Common myeloid progenitor, CD34-positive (primary cell): Measurements from ENCODE around the gene PALD1.

Experiments used
- CTCF ChIA-PET: fragments of 350-600 bp; sonication (Branson Sonifier 250); formaldehyde crosslinking; loops from one replicate; lab custom pipeline; 2021; ENCODE audit warnings: antibody characterized with exemption; lab: Charles Lee
- POLR2A ChIA-PET: fragments of 350-600 bp; sonication (Branson Sonifier 250); formaldehyde crosslinking; loops from one replicate; lab custom pipeline; 2021; ENCODE audit warnings: antibody characterized with exemption; lab: Charles Lee
- DNase-seq, 3 donors: peaks; one replicate each; pipeline versions ENCODE4 v3.0.0 to v3.0.0-alpha.2; 2013
- H3K27ac ChIP-seq, 2 experiments: 1 replicate in 1 of 2; 2 replicates in 1 of 2; pipeline ENCODE4 v1.7.0; 2013; ENCODE audit warnings: inconsistent platforms in 2 of 2, low read length in 2 of 2, mild to moderate bottlenecking in 2 of 2, low read depth in 1 of 2, moderate library complexity in 1 of 2; ENCODE audit not compliant: severe bottlenecking in 2 of 2, insufficient read depth in 1 of 2, poor library complexity in 1 of 2
- H3K27me3 ChIP-seq, 5 experiments: replicated peaks in 2 of 5; 1 replicate in 3 of 5; 2 replicates in 2 of 5; pipeline versions ENCODE4 v1.6.1 to v1.7.0; 2013; ENCODE audit warnings: low read length in 4 of 5, mild to moderate bottlenecking in 2 of 5, moderate library complexity in 2 of 5, inconsistent platforms in 1 of 5; ENCODE audit not compliant: insufficient read depth in 5 of 5, control insufficient read depth in 4 of 5
- H3K36me3 ChIP-seq, 4 experiments: 1 replicate in 2 of 4; 2 replicates in 2 of 4; pipeline versions ENCODE4 v1.6.1 to v1.7.0; 2013; ENCODE audit warnings: low read length in 3 of 4, control low read depth in 1 of 4, mild to moderate bottlenecking in 1 of 4; ENCODE audit not compliant: control insufficient read depth in 4 of 4, insufficient read depth in 4 of 4
- H3K4me1 ChIP-seq, 4 experiments: 1 replicate in 3 of 4; 2 replicates in 1 of 4; pipeline versions ENCODE4 v1.6.1 to v1.7.1; 2013; ENCODE audit warnings: low read length in 3 of 4, mild to moderate bottlenecking in 3 of 4, control low read depth in 1 of 4, inconsistent platforms in 1 of 4, moderate library complexity in 1 of 4; ENCODE audit not compliant: control insufficient read depth in 4 of 4, insufficient read depth in 4 of 4; ENCODE audit errors: control extremely low read depth in 1 of 4
- H3K4me3 ChIP-seq, 7 experiments: 1 replicate in 4 of 7; 2 replicates in 3 of 7; pipeline versions ENCODE4 v1.5.1 to v1.7.0; 2013; ENCODE audit warnings: mild to moderate bottlenecking in 7 of 7, low read length in 6 of 7, moderate library complexity in 6 of 7, inconsistent platforms in 2 of 7, low read depth in 2 of 7, control low read depth in 1 of 7; ENCODE audit not compliant: insufficient read depth in 4 of 7, control insufficient read depth in 1 of 7; ENCODE audit errors: extremely low read depth in 1 of 7
- H3K9me3 ChIP-seq, 5 experiments: 1 replicate in 4 of 5; 2 replicates in 1 of 5; pipeline versions ENCODE4 v1.6.1 to v1.7.1; 2013; ENCODE audit warnings: low read length in 4 of 5, mild to moderate bottlenecking in 2 of 5, inconsistent platforms in 1 of 5, low read depth in 1 of 5, moderate library complexity in 1 of 5; ENCODE audit not compliant: control insufficient read depth in 4 of 5, insufficient read depth in 2 of 5; ENCODE audit errors: control extremely low read depth in 1 of 5
- WGBS: methylation state at CpG from one replicate; pipeline ENCODE4 v1.1.5; 2013; ENCODE audit not compliant: insufficient coverage; 5-methylcytosine and 5-hydroxymethylcytosine counted together

Gene PALD1

DNA sequence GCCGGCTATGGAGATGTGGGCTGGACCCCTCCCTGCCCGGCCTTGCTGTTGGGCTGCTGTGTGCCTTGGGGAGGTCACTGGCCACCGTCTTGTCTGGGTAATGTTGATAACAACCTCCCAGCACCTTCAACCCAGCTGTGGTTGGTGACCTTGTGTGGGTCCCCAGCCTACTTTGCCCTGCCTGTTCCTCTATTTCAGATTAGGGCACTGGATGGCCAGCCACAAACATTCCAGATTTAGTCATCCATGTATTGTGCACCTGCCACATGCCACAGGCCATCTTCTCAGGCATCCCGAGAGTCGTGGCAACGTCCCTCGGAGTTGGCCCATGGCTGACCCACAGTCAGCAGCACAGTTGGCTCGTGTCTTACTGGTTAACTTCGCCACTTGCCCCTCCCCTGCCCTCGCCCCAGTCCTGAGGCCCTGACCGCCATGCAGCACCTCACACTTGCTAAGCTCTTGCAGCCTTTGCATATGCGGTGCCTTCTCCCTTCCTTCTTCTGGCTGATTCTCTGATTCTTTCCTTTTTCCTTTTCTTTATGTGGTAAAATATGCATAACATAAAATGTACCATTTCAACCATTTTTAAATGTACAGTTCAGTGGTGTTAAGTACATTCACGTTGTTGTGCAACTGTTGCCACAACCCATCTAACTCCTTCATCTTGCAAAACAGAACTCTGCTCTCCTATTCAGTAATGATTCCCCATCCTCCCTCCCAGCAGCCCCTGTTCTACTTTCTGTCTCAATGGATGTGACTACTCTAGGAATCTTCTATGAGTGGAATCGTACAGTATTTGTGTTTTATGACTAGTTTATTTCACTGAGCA, 63.4 kb downstream of the PALD1 start:
- Histone ChIP-seq H3K27me3 (no peaks in the 10 kb centered on the region), H3K4me3 (no peak overlapping the region), H3K4me1 (no peaks in the 10 kb centered on the region), H3K9me3 (no peaks in the 10 kb centered on the region), H3K36me3 (peaks cover 0 to 23% (median 3%) of the 10 kb centered on the region in 4 experiments), H3K27ac (no peak overlapping the region)
- 98% methylated on average over 10 of the region's 14 CpGs for WGBS
- DNase-seq = no peak
- CTCF ChIA-PET = interaction anchor here (1.2 to 10.5 kb wide), 10 partner anchors 12 to 320 kb away, joined by 3 to 238 read pairs (median 5); partner anchors contain the start of genes PALD1 and PRF1
- POLR2A ChIA-PET = no interaction called here

DNA sequence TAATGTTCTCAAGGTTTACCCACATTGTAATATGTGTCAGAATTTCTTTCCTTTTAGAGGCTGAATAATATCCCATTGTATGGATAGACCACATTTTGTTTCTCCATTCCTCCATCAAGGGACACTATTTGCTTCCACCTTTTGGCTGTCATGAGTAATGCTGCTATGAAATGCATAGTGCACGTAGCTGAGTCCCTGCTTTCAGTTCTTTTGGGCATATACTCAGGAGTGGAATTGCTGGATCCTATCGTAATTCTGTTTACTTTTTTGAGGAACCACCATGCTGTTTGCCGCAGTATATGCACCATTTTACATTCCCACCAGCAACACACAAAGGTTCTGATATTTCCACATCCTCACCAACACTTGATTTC, 64.0 kb downstream of the PALD1 start:
- Histone ChIP-seq H3K4me1 (no peaks in the 10 kb centered on the region), H3K27ac (no peak overlapping the region), H3K27me3 (no peaks in the 10 kb centered on the region), H3K36me3 (peaks cover 0 to 22% (median 3%) of the 10 kb centered on the region in 4 experiments), H3K9me3 (no peaks in the 10 kb centered on the region), H3K4me3 (no peak overlapping the region)
- ChIA-PET POLR2A (no interaction called here), CTCF (interaction anchor here (5.2 to 10.5 kb wide), 3 partner anchors 12 to 80 kb away, joined by 29 to 238 read pairs (median 46); partner anchors contain the start of gene PALD1)
- WGBS = 95% methylated on average over 3 of the region's 3 CpGs
- no peak for DNase-seq

DNA sequence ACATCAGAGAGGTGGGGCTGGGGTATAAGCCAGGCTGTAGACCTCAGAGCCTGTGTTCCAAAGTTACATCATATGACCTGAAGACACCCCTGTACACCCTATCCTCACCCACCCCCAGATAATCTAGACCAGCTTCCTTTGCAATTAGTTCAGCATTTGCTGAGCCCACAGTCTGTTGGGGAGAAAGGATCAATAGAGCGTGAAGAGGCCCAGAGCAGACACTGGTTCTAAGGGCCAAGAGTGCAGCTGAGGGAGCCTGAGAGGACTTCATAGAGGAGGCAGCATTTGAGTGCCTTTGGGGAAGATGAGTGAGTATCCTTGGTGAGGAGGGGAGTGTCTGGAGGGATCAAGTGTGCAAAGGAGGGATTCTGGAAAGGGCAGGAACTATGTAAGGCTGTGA, 65.3 kb downstream of the PALD1 start:
- no peaks in the 10 kb centered on the region for H3K4me1 ChIP-seq
- H3K4me3 ChIP-seq = no peak overlapping the region
- ChIA-PET CTCF (interaction anchor here (1.1 to 10.5 kb wide), 2 partner anchors 8 to 81 kb away, joined by 3 to 238 read pairs; no protein-coding TSS in a partner anchor), POLR2A (no interaction called here)
- H3K27ac ChIP-seq = no peak overlapping the region
- H3K36me3 ChIP-seq = peaks cover 0 to 15% (median 3%) of the 10 kb centered on the region in 4 experiments
- H3K27me3 ChIP-seq = no peaks in the 10 kb centered on the region
- no peak for DNase-seq
- 100% methylated on average over 1 of the region's 1 CpG for WGBS
- H3K9me3 ChIP-seq = no peaks in the 10 kb centered on the region

DNA sequence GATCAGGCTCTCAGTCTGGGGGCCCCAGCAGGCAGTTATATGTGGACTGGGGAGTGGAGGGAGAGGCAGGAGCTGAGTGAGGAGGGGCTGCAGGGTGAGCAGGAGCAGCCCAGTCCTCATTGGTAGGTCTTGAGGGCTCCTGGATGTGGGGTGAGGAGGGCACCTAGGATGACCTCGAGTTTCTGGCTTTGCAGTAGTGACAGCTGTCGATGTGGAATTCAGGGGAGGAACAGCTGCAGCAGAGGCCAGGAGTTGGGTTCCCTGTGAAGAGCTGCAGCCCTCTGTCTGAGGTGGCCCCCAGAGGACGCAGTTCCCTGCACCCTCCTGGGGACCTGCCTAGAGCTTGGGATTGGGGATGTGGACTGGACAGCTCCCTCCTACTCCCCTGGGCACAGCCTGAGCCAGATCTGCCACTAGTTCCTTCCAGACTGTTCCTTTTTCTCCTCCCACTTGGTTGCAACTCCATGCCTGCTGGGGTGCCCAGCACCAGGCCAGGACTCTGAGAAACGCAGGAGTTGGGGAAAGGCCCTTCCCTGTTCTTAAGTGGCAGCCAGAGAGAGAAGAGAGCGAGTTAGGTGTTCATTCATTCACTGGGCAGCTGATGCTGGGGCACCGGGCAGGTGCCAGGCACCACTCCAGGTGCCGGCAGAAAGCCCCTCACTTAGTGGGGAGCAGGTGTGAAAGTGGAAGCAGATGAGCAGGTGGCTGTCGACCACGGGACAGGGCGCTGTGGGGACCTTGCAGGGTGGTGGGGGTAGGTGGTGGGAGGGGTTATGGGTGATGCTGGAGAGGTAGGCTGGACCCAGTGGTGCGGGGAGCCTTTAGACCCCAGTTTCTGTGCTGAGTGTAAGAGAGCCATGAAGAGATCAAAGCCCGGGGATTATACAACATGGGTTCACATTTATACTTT, 66.1 kb downstream of the PALD1 start:
- Histone ChIP-seq H3K4me1 (no peaks in the 10 kb centered on the region), H3K27me3 (no peaks in the 10 kb centered on the region), H3K4me3 (no peak overlapping the region), H3K9me3 (no peaks in the 10 kb centered on the region), H3K36me3 (peaks cover 0 to 9% (median 3%) of the 10 kb centered on the region in 4 experiments), H3K27ac (no peak overlapping the region)
- 94% methylated on average over 11 of the region's 12 CpGs for WGBS
- POLR2A ChIA-PET = no interaction called here
- DNase-seq = no peak
- CTCF ChIA-PET = interaction anchor here (1.1 to 10.5 kb wide), 2 partner anchors 8 to 82 kb away, joined by 3 to 238 read pairs; no protein-coding TSS in a partner anchor

DNA sequence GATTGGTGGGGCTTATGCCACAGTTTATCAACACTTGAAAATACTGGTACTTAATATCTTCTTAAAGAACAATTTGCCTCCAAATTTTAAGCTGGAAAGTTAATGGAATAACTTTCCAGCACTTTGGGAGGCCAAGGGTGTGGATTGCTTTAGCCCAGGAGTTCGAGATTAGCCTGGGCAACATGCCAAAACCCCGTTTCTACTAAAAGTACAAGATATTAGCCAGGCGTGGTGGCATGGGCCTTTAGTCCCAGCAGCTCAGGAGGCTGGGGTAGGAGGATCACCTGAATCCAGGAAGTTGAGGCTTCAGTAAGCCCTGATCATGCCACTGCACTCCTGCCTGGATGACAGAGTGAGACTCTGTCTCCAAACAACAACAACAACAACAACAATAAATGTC, 68.0 kb downstream of the PALD1 start:
- CTCF ChIA-PET = interaction anchor here (7.3 kb wide), 1 partner anchor 213 kb away, joined by 93 read pairs; no protein-coding TSS in a partner anchor
- Histone ChIP-seq H3K4me1 (no peaks in the 10 kb centered on the region), H3K4me3 (no peak overlapping the region), H3K27ac (no peak overlapping the region), H3K9me3 (no peaks in the 10 kb centered on the region), H3K27me3 (no peaks in the 10 kb centered on the region), H3K36me3 (peaks cover 0 to 3% (median 1%) of the 10 kb centered on the region in 4 experiments)
- DNase-seq = no peak
- POLR2A ChIA-PET = no interaction called here
- WGBS = no CpG with 5 or more reads among the region's 3 CpGs

DNA sequence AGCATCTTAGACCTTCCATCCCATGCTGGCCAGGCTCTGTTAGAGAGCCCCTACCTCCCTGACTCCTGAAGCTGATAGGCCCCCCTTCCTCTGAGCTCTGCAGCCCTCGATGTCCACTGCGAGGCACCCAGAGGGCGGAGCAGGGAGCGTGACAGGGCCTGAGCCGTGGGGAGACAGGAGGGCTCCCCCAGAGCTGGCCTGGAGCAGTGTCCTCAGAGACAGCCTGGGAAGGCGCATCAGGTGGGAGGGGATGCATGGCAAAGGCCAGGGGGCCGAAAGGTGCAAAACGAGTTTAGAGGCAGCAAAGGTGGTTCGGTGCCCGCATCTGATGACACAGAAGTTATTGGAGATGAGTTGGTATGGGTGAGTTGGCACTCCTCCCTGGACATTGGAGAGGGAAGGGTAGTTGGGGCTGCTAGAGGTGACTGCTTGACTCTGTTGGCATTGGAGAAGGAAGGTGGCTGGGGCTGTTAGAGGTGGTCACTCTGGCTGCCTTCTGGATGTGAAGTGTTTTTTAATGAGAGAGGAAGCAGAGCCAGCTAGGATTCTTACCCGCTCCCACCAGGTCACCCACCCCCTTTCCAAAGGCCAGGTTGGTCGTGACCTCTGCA, 70.9 kb downstream of the PALD1 start:
- H3K4me1 ChIP-seq = no peaks in the 10 kb centered on the region
- peaks cover 0 to 8% (median 3%) of the 10 kb centered on the region in 4 experiments for H3K36me3 ChIP-seq
- no peak for DNase-seq
- WGBS = 86% methylated on average over 11 of the region's 12 CpGs
- H3K9me3 ChIP-seq = no peaks in the 10 kb centered on the region
- no peaks in the 10 kb centered on the region for H3K27me3 ChIP-seq
- no peak overlapping the region for H3K27ac ChIP-seq
- POLR2A ChIA-PET = no interaction called here
- no peak overlapping the region for H3K4me3 ChIP-seq
- CTCF ChIA-PET = interaction anchor here (0.6 to 7.3 kb wide), 34 partner anchors 9 to 493 kb away, joined by 3 to 140 read pairs (median 4); no protein-coding TSS in a partner anchor
